Vagina (tissue), 2 donors: ENCODE data around the gene PHLDB1. TPM values are rescaled to one million over a fixed set of nuclear protein-coding genes. Genes with fewer than 3 reads are reported as not detected.
A peak's percentile ranks its signal among the peaks of the same experiment; 100 is the strongest.

Source experiments
- DNase-seq, 2 donors: peaks; one replicate each; pipeline ENCODE4 v3.0.0-alpha.2; 2017; ENCODE audit errors: extremely low spot score in 2 of 2
- H3K27ac ChIP-seq: fragments of 200-600 bp; sonication (generic); one replicate; pipeline ENCODE4 v1.5.1; 2019
- H3K27me3 ChIP-seq: fragments of 200-600 bp; sonication (generic); one replicate; pipeline ENCODE4 v1.5.1; 2019
- H3K36me3 ChIP-seq, 2 donors: fragments of 200-600 bp; sonication (generic); one replicate each; pipeline ENCODE4 v1.5.1; 2017 to 2019
- H3K4me1 ChIP-seq: fragments of 200-600 bp; sonication (generic); one replicate; pipeline ENCODE4 v1.5.1; 2019
- H3K4me3 ChIP-seq, 2 donors: fragments of 200-600 bp; sonication (generic); 1 replicate in 1 of 2; 2 replicates in 1 of 2; pipeline ENCODE4 v1.5.1; 2016 to 2019
- H3K9me3 ChIP-seq: fragments of 200-600 bp; sonication (generic); one replicate; pipeline ENCODE4 v1.5.1; 2019
- POLR2A ChIP-seq, 2 donors: fragments of 450-650 bp; IDR thresholded peaks; one replicate each; pipeline ENCODE4 v1.6.1; 2017; ENCODE audit warnings: antibody characterized with exemption in 2 of 2, mild to moderate bottlenecking in 2 of 2, moderate library complexity in 2 of 2
- POLR2AphosphoS5 ChIP-seq, 2 donors: sonication (generic); formaldehyde crosslinking; IDR thresholded peaks; one replicate each; pipeline ENCODE4 v1.9.0; 2017; ENCODE audit warnings: antibody characterized with exemption in 2 of 2, mild to moderate bottlenecking in 2 of 2, low read depth in 1 of 2; ENCODE audit not compliant: insufficient read depth in 1 of 2
- intact Hi-C: fragments of 100-400 bp; cut with DNase I; formaldehyde crosslinking; loops from one replicate; pipeline ENCODE4 v1.15.1; 2023
- total RNA-seq: library from RNA; depleted of rRNA; stranded (reverse); fragments of >200 nt; gene quantifications from one replicate; pipeline ENCODE4 v1.2.3, GENCODE V29; 2016
- TF ChIP-seq, protein P1 (sequence below), 3 experiments: fragments of 450-650 bp in 2 of 3; fragments of 200-600 bp in 1 of 3; sonication (generic) in 1 of 3; IDR thresholded peaks; one replicate each; pipeline ENCODE4 v1.5.1; 2017 to 2019; ENCODE audit warnings: antibody characterized with exemption in 3 of 3, mild to moderate bottlenecking in 2 of 3, moderate library complexity in 2 of 3

Gene PHLDB1
- total RNA-seq, 1 donor from 2014 or later: 119 TPM

DNA sequence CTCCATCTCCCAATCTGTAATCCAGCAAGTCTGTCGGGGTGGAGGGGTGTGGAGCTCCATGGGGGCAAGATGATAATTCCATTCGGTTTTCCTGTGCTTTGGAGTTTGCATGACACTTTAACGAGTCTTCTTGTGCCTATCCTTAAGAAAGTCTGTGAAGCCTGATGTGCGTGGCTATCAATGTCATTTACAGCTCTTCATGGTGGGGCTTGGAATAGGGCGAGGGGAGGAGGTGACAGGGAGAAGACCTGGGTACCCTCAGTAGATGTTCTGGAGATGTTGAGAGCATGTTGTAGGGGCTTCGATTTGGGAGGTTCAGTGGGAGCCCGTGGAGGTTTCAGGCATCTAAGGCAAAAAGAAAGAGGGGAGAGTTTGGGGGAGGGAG, 579 bp upstream of the PHLDB1 start:
- Histone ChIP-seq H3K27me3 (no peaks in the 10 kb centered on the region), H3K36me3 (peaks cover 0 to 2% of the 10 kb centered on the region in 2 donors), H3K27ac (peak overlapping the region; percentile 98), H3K4me1 (peaks cover 84% of the 10 kb centered on the region), H3K4me3 (peak overlapping the region in 1 of 2 donors; percentile 94), H3K9me3 (no peaks in the 10 kb centered on the region)
- TF ChIP-seq POLR2AphosphoS5 (IDR thresholded peaks at IDR 0.05; ENCODE audit: insufficient read depth in 1 of 2, low read depth in 1 of 2) (no peak), POLR2A (IDR thresholded peaks at IDR 0.05) (no peak)
- TF ChIP-seq, protein P1, sequence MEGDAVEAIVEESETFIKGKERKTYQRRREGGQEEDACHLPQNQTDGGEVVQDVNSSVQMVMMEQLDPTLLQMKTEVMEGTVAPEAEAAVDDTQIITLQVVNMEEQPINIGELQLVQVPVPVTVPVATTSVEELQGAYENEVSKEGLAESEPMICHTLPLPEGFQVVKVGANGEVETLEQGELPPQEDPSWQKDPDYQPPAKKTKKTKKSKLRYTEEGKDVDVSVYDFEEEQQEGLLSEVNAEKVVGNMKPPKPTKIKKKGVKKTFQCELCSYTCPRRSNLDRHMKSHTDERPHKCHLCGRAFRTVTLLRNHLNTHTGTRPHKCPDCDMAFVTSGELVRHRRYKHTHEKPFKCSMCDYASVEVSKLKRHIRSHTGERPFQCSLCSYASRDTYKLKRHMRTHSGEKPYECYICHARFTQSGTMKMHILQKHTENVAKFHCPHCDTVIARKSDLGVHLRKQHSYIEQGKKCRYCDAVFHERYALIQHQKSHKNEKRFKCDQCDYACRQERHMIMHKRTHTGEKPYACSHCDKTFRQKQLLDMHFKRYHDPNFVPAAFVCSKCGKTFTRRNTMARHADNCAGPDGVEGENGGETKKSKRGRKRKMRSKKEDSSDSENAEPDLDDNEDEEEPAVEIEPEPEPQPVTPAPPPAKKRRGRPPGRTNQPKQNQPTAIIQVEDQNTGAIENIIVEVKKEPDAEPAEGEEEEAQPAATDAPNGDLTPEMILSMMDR (IDR thresholded peaks at IDR 0.05): no peak
- intact Hi-C loops: no loop called here
- DNase-seq: no peak

DNA sequence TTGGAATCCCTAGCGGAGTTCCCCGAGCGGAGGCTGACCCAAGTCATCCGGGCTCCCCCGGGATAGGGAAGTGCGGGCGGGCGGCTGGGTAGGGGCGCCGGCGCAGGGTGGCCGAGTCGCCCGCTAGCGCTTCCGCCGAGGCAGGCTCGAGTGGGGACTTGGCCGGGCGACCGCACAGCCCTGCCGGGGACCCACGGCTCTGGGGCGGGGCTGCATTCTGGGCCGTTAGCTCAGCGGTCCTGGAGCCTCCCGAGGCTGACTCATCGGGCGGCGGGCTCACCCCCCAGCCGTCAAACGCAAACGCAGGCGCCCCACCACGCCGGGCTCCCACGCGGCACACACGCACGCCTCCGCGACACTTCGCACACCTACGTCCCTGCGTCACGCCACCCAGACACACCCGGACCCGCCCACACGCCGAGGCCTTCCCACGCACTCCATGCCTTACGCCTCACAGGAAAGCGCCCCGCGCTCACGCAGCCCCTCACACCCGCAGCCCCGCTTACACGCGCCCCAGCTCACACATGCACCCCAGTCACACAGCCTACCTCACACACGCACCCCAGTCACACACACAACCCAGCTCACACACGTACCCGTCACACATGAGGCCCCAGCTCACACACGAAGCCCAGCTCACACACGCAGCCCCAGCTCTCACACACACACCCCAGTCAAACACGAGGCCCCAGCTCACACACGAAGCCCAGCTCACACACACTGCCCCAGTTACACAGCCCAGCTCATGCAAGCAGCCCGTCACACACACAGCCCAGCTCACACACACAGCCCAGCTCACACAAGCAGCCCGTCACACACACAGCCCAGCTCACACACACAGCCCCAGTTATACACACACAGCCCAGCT, 1.2 kb downstream of the PHLDB1 start:
- Histone ChIP-seq H3K4me3 (peak overlapping the region; percentile 81 to 94), H3K27ac (peak overlapping the region; percentile 98), H3K4me1 (peaks cover 88% of the 10 kb centered on the region), H3K9me3 (no peaks in the 10 kb centered on the region), H3K36me3 (no peaks in the 10 kb centered on the region), H3K27me3 (no peaks in the 10 kb centered on the region)
- intact Hi-C loops: no loop called here
- DNase-seq: peak in 1 of 2 donors; percentile 93
- TF ChIP-seq POLR2A (IDR thresholded peaks at IDR 0.05): peak in 1 of 2 donors; percentile 59
- peak in 1 of 2 donors; percentile 77 for TF ChIP-seq POLR2AphosphoS5 (IDR thresholded peaks at IDR 0.05; ENCODE audit: insufficient read depth in 1 of 2, low read depth in 1 of 2)
- TF ChIP-seq, protein P1 (IDR thresholded peaks at IDR 0.05): no peak

DNA sequence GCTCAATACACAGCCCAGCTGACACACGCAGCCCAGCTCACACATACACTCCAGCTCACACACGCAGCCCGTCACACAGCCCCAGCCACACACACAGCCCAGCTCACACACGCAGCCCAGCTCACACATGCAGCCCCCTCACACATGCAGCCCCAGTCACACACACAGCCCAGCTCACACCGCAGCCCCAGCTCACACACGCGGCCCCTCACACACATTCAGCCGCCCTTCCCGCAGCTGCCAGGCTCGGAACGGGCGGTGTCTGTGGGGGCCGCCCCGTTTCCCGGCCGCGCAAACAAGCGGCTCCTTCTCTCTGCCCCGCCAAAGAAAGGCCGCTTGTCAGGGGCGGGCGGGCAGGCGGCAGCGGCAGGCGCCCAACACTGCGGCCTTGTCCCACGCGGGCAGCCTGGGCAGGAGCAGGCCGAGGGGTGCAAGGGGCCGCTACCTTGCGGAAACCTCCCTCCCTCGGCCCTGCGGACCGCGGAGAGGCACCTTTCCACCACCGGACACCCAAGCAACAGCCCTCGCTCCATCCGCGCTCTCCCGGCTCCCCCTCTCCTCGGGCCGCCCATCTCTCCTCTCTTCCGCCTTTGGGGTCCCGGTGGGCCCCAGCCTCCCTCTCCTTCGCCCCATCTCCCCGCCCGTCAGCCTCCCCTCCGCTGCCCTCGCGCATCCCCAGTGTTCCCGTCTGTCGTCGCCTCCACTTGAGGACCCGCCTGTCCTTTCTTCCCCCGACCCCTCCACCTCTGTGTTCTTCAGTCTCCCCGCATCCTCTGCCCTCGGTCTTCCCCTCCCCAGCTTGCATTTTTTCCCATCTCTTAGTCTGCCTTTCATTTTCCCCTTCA, 2.2 kb downstream of the PHLDB1 start:
- TF ChIP-seq, protein P1 (IDR thresholded peaks at IDR 0.05): no peak
- TF ChIP-seq POLR2A (IDR thresholded peaks at IDR 0.05): no peak
- TF ChIP-seq POLR2AphosphoS5 (IDR thresholded peaks at IDR 0.05; ENCODE audit: insufficient read depth in 1 of 2, low read depth in 1 of 2): peak in 1 of 2 donors; percentile 56
- Histone ChIP-seq H3K27ac (peak overlapping the region; percentile 98), H3K9me3 (no peaks in the 10 kb centered on the region), H3K4me1 (peaks cover 78% of the 10 kb centered on the region), H3K36me3 (peaks cover 0 to 7% of the 10 kb centered on the region in 2 donors), H3K27me3 (no peaks in the 10 kb centered on the region), H3K4me3 (peak overlapping the region; percentile 81 to 94)
- intact Hi-C loops: no loop called here
- DNase-seq: no peak

DNA sequence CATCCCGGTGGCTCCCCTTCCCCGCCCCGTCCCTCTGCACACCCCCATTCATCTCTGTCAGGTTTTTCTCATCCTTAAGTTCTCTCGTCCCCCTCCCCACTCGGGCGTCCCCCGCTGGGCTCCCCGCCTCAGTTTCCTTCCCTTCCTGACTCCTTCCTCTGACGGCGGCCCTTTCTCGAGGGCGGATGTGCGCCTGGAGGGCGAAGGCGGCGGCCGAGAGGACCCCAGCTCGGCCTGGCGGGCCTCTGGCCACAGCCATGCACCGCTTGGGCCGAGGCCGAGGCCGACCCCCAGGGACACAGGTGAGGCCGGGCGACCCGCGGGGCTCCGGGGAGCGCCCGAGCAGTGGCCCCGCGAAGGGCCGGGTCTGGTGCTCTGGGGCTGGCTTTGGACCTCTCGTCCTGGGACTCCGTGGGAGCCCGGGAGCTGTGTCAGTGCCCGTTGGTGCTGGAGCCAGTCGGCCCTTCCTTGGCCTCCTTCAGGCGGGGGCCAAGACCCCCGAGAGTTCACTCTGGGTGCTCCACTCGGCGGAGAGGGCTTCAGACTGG, 2.9 kb downstream of the PHLDB1 start:
- no peak for DNase-seq
- Histone ChIP-seq H3K4me3 (peak overlapping the region; percentile 81 to 94), H3K27me3 (no peaks in the 10 kb centered on the region), H3K9me3 (no peaks in the 10 kb centered on the region), H3K36me3 (peaks cover 0 to 11% of the 10 kb centered on the region in 2 donors), H3K27ac (peak overlapping the region; percentile 98), H3K4me1 (peaks cover 71% of the 10 kb centered on the region)
- intact Hi-C loops: no loop called here
- TF ChIP-seq, protein P1 (IDR thresholded peaks at IDR 0.05): no peak
- TF ChIP-seq POLR2AphosphoS5 (IDR thresholded peaks at IDR 0.05; ENCODE audit: insufficient read depth in 1 of 2, low read depth in 1 of 2) (no peak), POLR2A (IDR thresholded peaks at IDR 0.05) (no peak)
